Measurements from ENCODE around the gene GRM7.
"Not testable (repeated sequence)": the region's sequence is repeated elsewhere in the genome, so short reads cannot be mapped to it uniquely, and the experiment has no call there.

- peak in 1 of 2 donors; percentile 4 for TF ChIP-seq CTCF (conservative IDR thresholded peaks at IDR 0.05 in 1 of 2, IDR thresholded peaks at IDR 0.05 in 1 of 2; ENCODE audit: extremely low read depth in 1 of 2, insufficient read depth in 1 of 2, low read depth in 1 of 2, low read length in 2 of 2)
- not testable (repeated sequence) for TF ChIP-seq EZH2 (IDR thresholded peaks at IDR 0.05; ENCODE audit: borderline replicate concordance, low read length)
Observed at GRCh38 chr3:6935418-6935817, 74.5 kb downstream of the GRM7 start.

Data from mammary epithelial cell (primary cell).